ENCODE data around the gene MGMT. TPM values are rescaled to one million over a fixed set of nuclear protein-coding genes. Genes with fewer than 3 reads are reported as not detected.
A peak's percentile ranks its signal among the peaks of the same experiment; 100 is the strongest.

The MGMT gene
- total RNA-seq, 1 donor from 2014 or later = 51.4 TPM

GRCh38 chr10:129655007-129655678, 188.1 kb downstream of the MGMT start:
- TF ChIP-seq, protein P1, sequence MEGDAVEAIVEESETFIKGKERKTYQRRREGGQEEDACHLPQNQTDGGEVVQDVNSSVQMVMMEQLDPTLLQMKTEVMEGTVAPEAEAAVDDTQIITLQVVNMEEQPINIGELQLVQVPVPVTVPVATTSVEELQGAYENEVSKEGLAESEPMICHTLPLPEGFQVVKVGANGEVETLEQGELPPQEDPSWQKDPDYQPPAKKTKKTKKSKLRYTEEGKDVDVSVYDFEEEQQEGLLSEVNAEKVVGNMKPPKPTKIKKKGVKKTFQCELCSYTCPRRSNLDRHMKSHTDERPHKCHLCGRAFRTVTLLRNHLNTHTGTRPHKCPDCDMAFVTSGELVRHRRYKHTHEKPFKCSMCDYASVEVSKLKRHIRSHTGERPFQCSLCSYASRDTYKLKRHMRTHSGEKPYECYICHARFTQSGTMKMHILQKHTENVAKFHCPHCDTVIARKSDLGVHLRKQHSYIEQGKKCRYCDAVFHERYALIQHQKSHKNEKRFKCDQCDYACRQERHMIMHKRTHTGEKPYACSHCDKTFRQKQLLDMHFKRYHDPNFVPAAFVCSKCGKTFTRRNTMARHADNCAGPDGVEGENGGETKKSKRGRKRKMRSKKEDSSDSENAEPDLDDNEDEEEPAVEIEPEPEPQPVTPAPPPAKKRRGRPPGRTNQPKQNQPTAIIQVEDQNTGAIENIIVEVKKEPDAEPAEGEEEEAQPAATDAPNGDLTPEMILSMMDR (conservative IDR thresholded peaks at IDR 0.05; ENCODE audit: low read depth, low read length) = no peak
- no peak overlapping the region for H3K4me3 ChIP-seq (ENCODE audit: low read depth, low read length)
- no peak for DNase-seq (ENCODE audit: low read depth)

DNA sequence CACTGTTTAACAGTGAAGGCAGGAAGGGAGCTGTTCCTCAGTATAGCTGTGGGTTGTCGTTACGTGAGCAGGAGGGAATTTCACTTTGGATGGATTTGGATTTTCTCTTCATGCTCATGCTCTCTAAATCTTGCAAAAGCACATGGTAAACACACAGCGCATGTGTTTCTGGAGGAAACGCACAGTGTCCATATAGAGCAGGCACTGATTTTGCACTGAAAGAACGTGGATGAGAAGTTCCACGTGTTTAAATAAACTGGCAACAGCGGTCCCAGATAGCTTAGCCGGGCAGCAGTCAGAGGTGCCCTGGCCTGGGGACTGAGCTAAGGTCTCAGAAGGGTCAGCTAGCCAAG, 188.6 kb downstream of the MGMT start:
- DNase-seq (ENCODE audit: low read depth) = no peak
- H3K4me3 ChIP-seq (ENCODE audit: low read depth, low read length) = no peak overlapping the region
- TF ChIP-seq, protein P1 (conservative IDR thresholded peaks at IDR 0.05; ENCODE audit: low read depth, low read length) = no peak

DNA sequence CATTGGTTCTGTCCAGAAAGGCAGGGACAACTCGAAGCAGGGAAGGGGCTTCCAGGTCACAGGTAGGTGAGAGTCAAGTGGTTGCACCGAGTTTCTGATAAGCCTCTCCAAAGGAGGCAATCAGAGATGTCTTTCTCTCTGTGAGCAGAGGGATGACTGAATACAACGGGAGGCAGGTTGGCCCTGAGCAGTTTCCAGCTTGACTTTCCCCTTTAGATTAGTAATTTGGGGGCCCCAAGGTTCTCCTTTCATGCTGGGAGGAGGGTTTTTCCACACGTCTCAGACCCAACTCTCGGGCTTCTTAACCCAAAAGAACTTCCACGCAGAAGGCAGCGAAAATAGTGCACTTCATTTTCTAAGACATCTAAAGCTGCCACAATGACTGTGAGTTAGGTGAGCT, 189.6 kb downstream of the MGMT start:
- DNase-seq (ENCODE audit: low read depth) = no peak
- TF ChIP-seq, protein P1 (conservative IDR thresholded peaks at IDR 0.05; ENCODE audit: low read depth, low read length) = no peak

GRCh38 chr10:129657297-129658017, 190.4 kb downstream of the MGMT start:
- DNase-seq (ENCODE audit: low read depth) = no peak
- TF ChIP-seq, protein P1 (conservative IDR thresholded peaks at IDR 0.05; ENCODE audit: low read depth, low read length) = no peak
- no peak overlapping the region for H3K4me3 ChIP-seq (ENCODE audit: low read depth, low read length)

More for the DNA sequence above, 189.6 kb downstream of the MGMT start:
- H3K4me3 ChIP-seq (ENCODE audit: low read depth, low read length) = no peak overlapping the region

GRCh38 chr10:129658376-129659072, 191.5 kb downstream of the MGMT start:
- no peak overlapping the region for H3K4me3 ChIP-seq (ENCODE audit: low read depth, low read length)
- TF ChIP-seq, protein P1 (conservative IDR thresholded peaks at IDR 0.05; ENCODE audit: low read depth, low read length) = peak; percentile 57
- no peak for DNase-seq (ENCODE audit: low read depth)

- DNase-seq (ENCODE audit: low read depth) = no peak
- TF ChIP-seq, protein P1 (conservative IDR thresholded peaks at IDR 0.05; ENCODE audit: low read depth, low read length) = no peak
- no peak overlapping the region for H3K4me3 ChIP-seq (ENCODE audit: low read depth, low read length)
Observed at GRCh38 chr10:129659508-129660268, 192.6 kb downstream of the MGMT start.

Measured in epithelial cell of proximal tubule (primary cell).